Left lung (tissue), 10 donors: ENCODE measurements around the gene IRX6. TPM values are rescaled to one million over a fixed set of nuclear protein-coding genes. Genes with fewer than 3 reads are reported as not detected.

Source experiments
- ATAC-seq: fragments of 200-7000 bp; cut with Tn5 transposase; one replicate; pipeline ENCODE4 v1.9.1; 2020; ENCODE audit warnings: moderate library complexity
- DNase-seq, 4 donors: peaks; one replicate each; pipeline ENCODE4 v3.0.0-alpha.2; 2013 to 2020
- H3K27ac ChIP-seq, 2 donors: fragments of 200-600 bp; sonication (generic) in 1 of 2; one replicate each; pipeline versions ENCODE4 v1.5.0 to v1.8.0; 2020 to 2021
- H3K27me3 ChIP-seq, 2 donors: fragments of 200-600 bp; sonication (generic) in 1 of 2; one replicate each; pipeline versions ENCODE4 v1.5.0 to v1.8.0; 2020 to 2021
- H3K36me3 ChIP-seq, 2 donors: fragments of 200-600 bp; sonication (generic) in 1 of 2; one replicate each; pipeline versions ENCODE4 v1.5.0 to v1.8.0; 2020 to 2021
- H3K4me1 ChIP-seq, 2 donors: fragments of 200-600 bp; one replicate each; pipeline ENCODE4 v1.8.0; 2021
- H3K4me3 ChIP-seq, 2 donors: fragments of 200-600 bp; sonication (generic) in 1 of 2; one replicate each; pipeline versions ENCODE4 v1.5.0 to v1.8.0; 2020 to 2021; ENCODE audit warnings: mild to moderate bottlenecking in 1 of 2
- H3K9me3 ChIP-seq, 2 donors: fragments of 200-600 bp; sonication (generic) in 1 of 2; one replicate each; pipeline versions ENCODE4 v1.5.0 to v1.8.0; 2020 to 2021
- CTCF ChIP-seq, 2 donors: fragments of 200-600 bp; sonication (generic) in 1 of 2; IDR thresholded peaks; one replicate each; pipeline versions ENCODE4 v1.5.0 to v1.8.0; 2021; ENCODE audit warnings: antibody characterized with exemption in 2 of 2
- intact Hi-C, 2 donors: fragments of 100-400 bp; cut with DNase I; formaldehyde crosslinking; loops; one replicate each; pipeline versions ENCODE4 v1.11.2 to v1.14.2; 2022
- polyA plus RNA-seq, 6 donors: library from polyadenylated mRNA; unstranded; fragments of 120-200 nt; gene quantifications; one replicate each; pipeline ENCODE4 v1.2.1, GENCODE V29; 2013; ENCODE audit not compliant: insufficient read length in 6 of 6
- total RNA-seq, 2 donors: library from RNA; stranded (reverse); fragmentation: NEBNext Ultra II Directional; extraction: Animal tissue kit (Norgen Biotek cat#: 25700); gene quantifications; one replicate each; pipeline ENCODE4 v1.2.1, GENCODE V29; 2021
- donor health status: DM: no; HTN: yes; CAD: no.
- donor health status: DM: no; HTN: no; CAD: no.

The IRX6 gene
- total and polyA plus RNA-seq, 8 donors, result 2.6 to 14.0 (median 11.2) TPM

- no peak for TF ChIP-seq CTCF (IDR thresholded peaks at IDR 0.05)
- intact Hi-C loops, result no loop called here
- H3K9me3 ChIP-seq, result no peaks in the 10 kb centered on the region
- H3K4me3 ChIP-seq, result peak overlapping the region in 1 of 2 donors; percentile 26
- no peaks in the 10 kb centered on the region for H3K36me3 ChIP-seq
- ATAC-seq (no peak), DNase-seq (no peak)
- peaks cover 62 to 100% of the 10 kb centered on the region in 2 donors for H3K27me3 ChIP-seq
- H3K4me1 ChIP-seq, result peaks cover 0 to 14% of the 10 kb centered on the region in 2 donors
- H3K27ac ChIP-seq, result no peak overlapping the region
Measured at GRCh38 chr16:55325458-55326109, 1.6 kb downstream of the IRX6 start.

- no peak overlapping the region for H3K27ac ChIP-seq
- TF ChIP-seq CTCF (IDR thresholded peaks at IDR 0.05), result no peak
- no peak overlapping the region for H3K4me3 ChIP-seq
- peaks cover 71 to 100% of the 10 kb centered on the region in 2 donors for H3K27me3 ChIP-seq
- peaks cover 0 to 21% of the 10 kb centered on the region in 2 donors for H3K4me1 ChIP-seq
- peak; percentile 33 for ATAC-seq
- intact Hi-C loops, result no loop called here
- no peaks in the 10 kb centered on the region for H3K36me3 ChIP-seq
- H3K9me3 ChIP-seq, result no peaks in the 10 kb centered on the region
- peak in 2 of 4 donors; percentile 7 to 82 for DNase-seq
Measured at GRCh38 chr16:55326261-55327092, 2.5 kb downstream of the IRX6 start.

DNA sequence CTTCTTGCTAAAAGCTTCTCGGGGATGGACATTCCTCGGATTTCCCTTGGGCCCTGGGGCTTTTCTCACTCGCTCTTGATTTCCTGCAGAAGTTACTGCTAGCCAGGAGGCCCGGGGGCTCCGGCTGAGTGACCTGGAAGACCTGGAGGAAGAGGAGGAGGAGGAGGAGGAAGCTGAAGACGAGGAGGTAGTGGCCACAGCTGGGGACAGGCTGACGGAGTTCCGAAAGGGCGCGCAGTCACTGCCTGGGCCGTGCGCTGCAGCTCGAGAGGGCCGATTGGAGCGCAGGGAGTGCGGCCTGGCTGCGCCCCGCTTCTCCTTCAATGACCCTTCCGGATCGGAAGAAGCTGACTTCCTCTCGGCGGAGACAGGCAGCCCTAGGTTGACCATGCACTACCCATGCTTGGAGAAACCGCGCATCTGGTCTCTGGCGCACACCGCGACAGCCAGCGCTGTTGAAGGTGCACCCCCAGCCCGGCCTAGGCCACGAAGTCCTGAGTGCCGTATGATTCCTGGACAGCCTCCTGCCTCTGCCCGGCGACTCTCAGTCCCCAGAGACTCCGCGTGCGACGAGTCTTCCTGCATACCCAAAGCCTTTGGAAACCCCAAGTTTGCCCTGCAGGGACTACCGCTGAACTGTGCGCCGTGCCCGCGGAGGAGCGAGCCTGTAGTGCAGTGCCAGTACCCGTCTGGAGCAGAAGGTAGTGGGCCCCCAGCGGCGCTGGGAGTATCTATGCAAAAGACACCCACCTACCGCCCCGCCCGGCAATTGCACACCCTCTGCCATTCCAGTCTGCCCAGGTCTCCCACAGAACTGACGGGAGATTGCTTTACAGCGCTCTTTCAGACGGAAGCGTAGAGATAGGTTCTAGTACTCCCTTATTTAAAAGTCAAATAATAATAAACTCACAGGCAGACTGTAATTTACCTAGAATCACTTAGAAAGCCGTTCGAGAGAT, 4.9 kb downstream of the IRX6 start:
- Histone ChIP-seq H3K4me3 (no peak overlapping the region), H3K27me3 (peaks cover 60 to 96% of the 10 kb centered on the region in 2 donors), H3K9me3 (no peaks in the 10 kb centered on the region), H3K27ac (no peak overlapping the region), H3K36me3 (no peaks in the 10 kb centered on the region), H3K4me1 (peaks cover 0 to 25% of the 10 kb centered on the region in 2 donors)
- TF ChIP-seq CTCF (IDR thresholded peaks at IDR 0.05), result no peak
- no peak for ATAC-seq
- DNase-seq, result peak in 1 of 4 donors; percentile 74
- intact Hi-C loops, result no loop called here

DNA sequence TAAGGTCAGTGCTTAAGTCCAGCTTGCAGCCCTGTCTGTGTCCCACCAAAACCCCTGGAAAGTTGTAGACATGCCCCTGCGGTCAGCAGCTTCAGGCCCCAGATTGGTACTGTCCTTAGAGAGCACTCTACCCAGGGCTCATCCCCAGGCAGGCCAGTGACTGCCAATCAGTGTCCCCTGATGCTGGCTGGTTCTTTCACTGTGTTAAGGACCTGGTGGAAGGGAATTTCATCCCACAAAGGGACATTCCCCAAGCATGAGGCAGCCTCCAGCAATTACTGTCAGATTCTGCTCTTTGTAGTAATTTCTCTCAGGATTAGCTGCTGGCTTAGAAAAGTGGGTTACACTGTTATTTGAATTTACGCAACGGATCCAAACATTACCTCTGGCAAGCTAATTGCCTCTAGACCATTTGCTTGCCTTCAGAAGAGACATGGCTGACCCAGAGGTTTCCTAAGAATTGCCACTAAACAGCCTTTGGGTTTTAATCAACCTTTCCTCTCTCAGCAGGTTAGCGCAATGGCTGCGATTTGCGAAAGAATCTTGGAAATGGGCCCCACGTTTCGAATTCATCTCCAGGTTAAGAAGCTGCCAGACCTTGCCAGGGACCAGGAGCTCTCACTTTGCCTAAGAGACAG, 5.9 kb downstream of the IRX6 start:
- Histone ChIP-seq H3K9me3 (no peaks in the 10 kb centered on the region), H3K27me3 (peaks cover 51 to 85% of the 10 kb centered on the region in 2 donors), H3K4me3 (no peak overlapping the region), H3K27ac (no peak overlapping the region), H3K36me3 (no peaks in the 10 kb centered on the region), H3K4me1 (peaks cover 0 to 18% of the 10 kb centered on the region in 2 donors)
- intact Hi-C loops, result no loop called here
- ATAC-seq, result no peak
- TF ChIP-seq CTCF (IDR thresholded peaks at IDR 0.05), result no peak
- DNase-seq, result no peak
